Liver (tissue), 9 donors: ENCODE results near the gene BBS7. TPM values are rescaled to one million over a fixed set of nuclear protein-coding genes. Genes with fewer than 3 reads are reported as not detected.

Experiments
- DNase-seq: peaks from one replicate; pipeline ENCODE4 v3.0.0-alpha.2; 2017; ENCODE audit warnings: low spot score
- H3K27ac ChIP-seq, 2 donors: one replicate each; pipeline ENCODE4 v1.7.0; 2013; ENCODE audit warnings: inconsistent platforms in 2 of 2, low read length in 2 of 2, control low read depth in 1 of 2, low read depth in 1 of 2, mild to moderate bottlenecking in 1 of 2
- H3K27me3 ChIP-seq, 4 donors: one replicate each; pipeline versions ENCODE4 v1.6.1 to v1.7.0; 2013; ENCODE audit warnings: low read length in 3 of 4, inconsistent platforms in 1 of 4, mild to moderate bottlenecking in 1 of 4, moderate library complexity in 1 of 4; ENCODE audit not compliant: control insufficient read depth in 4 of 4, insufficient read depth in 4 of 4
- H3K36me3 ChIP-seq, 4 donors: one replicate each; pipeline versions ENCODE4 v1.6.1 to v1.7.0; 2013; ENCODE audit warnings: low read length in 3 of 4, mild to moderate bottlenecking in 3 of 4, low read depth in 1 of 4, moderate library complexity in 1 of 4; ENCODE audit not compliant: control insufficient read depth in 4 of 4, insufficient read depth in 3 of 4
- H3K4me1 ChIP-seq, 4 donors: one replicate each; pipeline versions ENCODE4 v1.6.1 to v1.7.0; 2013; ENCODE audit warnings: low read length in 3 of 4, mild to moderate bottlenecking in 3 of 4, moderate library complexity in 1 of 4; ENCODE audit not compliant: control insufficient read depth in 4 of 4, insufficient read depth in 4 of 4
- H3K4me3 ChIP-seq, 3 donors: one replicate each; pipeline versions ENCODE4 v1.6.1 to v1.7.0; 2013; ENCODE audit warnings: low read length in 3 of 3, control low read depth in 1 of 3, low read depth in 1 of 3, mild to moderate bottlenecking in 1 of 3
- H3K9ac ChIP-seq, 2 donors: one replicate each; pipeline ENCODE4 v1.7.0; 2013; ENCODE audit warnings: low read length in 2 of 2, mild to moderate bottlenecking in 2 of 2, moderate library complexity in 2 of 2, control low read depth in 1 of 2, low read depth in 1 of 2
- H3K9me3 ChIP-seq, 4 donors: one replicate each; pipeline versions ENCODE4 v1.6.1 to v1.7.0; 2013; ENCODE audit warnings: low read length in 3 of 4; ENCODE audit not compliant: control insufficient read depth in 4 of 4
- ATF3 ChIP-seq: IDR thresholded peaks from 2 replicates; pipeline ENCODE4 v1.6.1; 2016; ENCODE audit warnings: antibody characterized with exemption
- CTCF ChIP-seq: fragments of 150-350 bp; IDR thresholded peaks from 2 replicates; pipeline ENCODE4 v1.5.1; 2017; ENCODE audit warnings: improper control_type of control experiment, low read depth, low read length; ENCODE audit not compliant: missing input control
- EGR1 ChIP-seq, 2 donors: IDR thresholded peaks; 2 replicates each; pipeline ENCODE4 v1.6.1; 2016 to 2018; ENCODE audit warnings: antibody characterized with exemption in 2 of 2, low read depth in 2 of 2
- FOXA1 ChIP-seq: IDR thresholded peaks from 2 replicates; pipeline ENCODE4 v1.6.1; 2016; ENCODE audit warnings: antibody characterized with exemption
- FOXA2 ChIP-seq: IDR thresholded peaks from 2 replicates; pipeline ENCODE4 v1.6.1; 2016; ENCODE audit warnings: antibody characterized with exemption
- GABPA ChIP-seq, 2 donors: IDR thresholded peaks in 1 of 2; conservative IDR thresholded peaks in 1 of 2; 2 replicates each; pipeline ENCODE4 v1.6.1; 2016; ENCODE audit warnings: antibody characterized with exemption in 2 of 2, mild to moderate bottlenecking in 1 of 2, moderate library complexity in 1 of 2
- HNF4A ChIP-seq, 2 donors: conservative IDR thresholded peaks; 2 replicates each; pipeline ENCODE4 v1.6.1; 2016; ENCODE audit warnings: antibody characterized with exemption in 2 of 2, mild to moderate bottlenecking in 2 of 2
- HNF4G ChIP-seq: IDR thresholded peaks from 2 replicates; pipeline ENCODE4 v1.6.1; 2016; ENCODE audit warnings: antibody characterized with exemption
- JUND ChIP-seq, 2 donors: IDR thresholded peaks; 2 replicates each; pipeline ENCODE4 v1.6.1; 2016; ENCODE audit warnings: antibody characterized with exemption in 2 of 2
- NR2F2 ChIP-seq: IDR thresholded peaks from 2 replicates; pipeline ENCODE4 v1.6.1; 2016; ENCODE audit warnings: antibody characterized with exemption
- RAD21 ChIP-seq, 2 donors: IDR thresholded peaks; 2 replicates each; pipeline ENCODE4 v1.6.1; 2016; ENCODE audit warnings: antibody characterized with exemption in 2 of 2, mild to moderate bottlenecking in 2 of 2
- REST ChIP-seq: IDR thresholded peaks from 2 replicates; pipeline ENCODE4 v1.6.1; 2016; ENCODE audit warnings: antibody characterized with exemption, mild to moderate bottlenecking
- RXRA ChIP-seq, 2 donors: IDR thresholded peaks; 2 replicates each; pipeline ENCODE4 v1.6.1; 2017 to 2018; ENCODE audit warnings: antibody characterized with exemption in 2 of 2, mild to moderate bottlenecking in 1 of 2
- SP1 ChIP-seq: IDR thresholded peaks from 2 replicates; pipeline ENCODE4 v1.6.1; 2018; ENCODE audit warnings: antibody characterized with exemption, mild to moderate bottlenecking
- TAF1 ChIP-seq: conservative IDR thresholded peaks from 2 replicates; pipeline ENCODE4 v1.6.1; 2016; ENCODE audit warnings: antibody characterized with exemption, mild to moderate bottlenecking
- YY1 ChIP-seq: IDR thresholded peaks from 2 replicates; pipeline ENCODE4 v1.6.1; 2016; ENCODE audit warnings: antibody characterized with exemption, mild to moderate bottlenecking
- ZBTB33 ChIP-seq: IDR thresholded peaks from 2 replicates; pipeline ENCODE4 v1.6.1; 2016; ENCODE audit warnings: antibody characterized with exemption
- WGBS: extraction: QIAGEN DNeasy Blood & Tissue Kit; methylation state at CpG from one replicate; pipeline ENCODE4 v1.1.7; 2013; 5-methylcytosine and 5-hydroxymethylcytosine counted together
- polyA plus RNA-seq, 2 donors: library from polyadenylated mRNA; stranded (reverse) in 1 of 2; unstranded in 1 of 2; fragments of 200-250 nt in 1 of 2; fragments of >200 nt in 1 of 2; fragmentation: Nextera tagmentation in 1 of 2; extraction: Ambion mirVana in 1 of 2; gene quantifications; one replicate each; pipeline versions ENCODE4 v1.2.1 to v1.2.3, GENCODE V29; 2013 to 2015
- total RNA-seq, 2 donors: library from RNA; depleted of rRNA; stranded (reverse); fragments of >200 nt; gene quantifications; one replicate each; pipeline ENCODE4 v1.2.3, GENCODE V29; 2014
- TF ChIP-seq, protein P1 (sequence below): IDR thresholded peaks from 2 replicates; pipeline ENCODE4 v1.6.1; 2016; ENCODE audit warnings: antibody characterized with exemption
- donor health status: healthy.
- donor health status: healthy.
- donor health status: healthy.
- donor health status: healthy.
- donor health status: healthy.

BBS7 gene
- total and polyA plus RNA-seq, 4 donors, result 1.8 to 8.4 (median 3.1) TPM

GRCh38 chr4:121814756-121815155 lies 55.5 kb downstream of the BBS7 start:
- Histone ChIP-seq H3K36me3 (peaks cover 3 to 58% (median 47%) of the 10 kb centered on the region in 4 donors), H3K4me3 (no peak overlapping the region), H3K27me3 (no peaks in the 10 kb centered on the region), H3K9ac (no peak overlapping the region), H3K9me3 (no peaks in the 10 kb centered on the region), H3K27ac (no peak overlapping the region), H3K4me1 (no peaks in the 10 kb centered on the region)
- DNase-seq, result no peak
- 97% methylated on average over 2 of the region's 2 CpGs for WGBS
- TF ChIP-seq NR2F2 (no peak), RXRA (IDR thresholded peaks at IDR 0.05) (no peak), FOXA2 (no peak), ATF3 (no peak), ZBTB33 (no peak), REST (no peak), CTCF (no peak), EGR1 (IDR thresholded peaks at IDR 0.05; ENCODE audit: low read depth in 2 of 2) (no peak), HNF4G (no peak), FOXA1 (no peak), TAF1 (no peak), SP1 (no peak), GABPA (IDR thresholded peaks at IDR 0.05 in 1 of 2, conservative IDR thresholded peaks at IDR 0.05 in 1 of 2) (no peak), JUND (IDR thresholded peaks at IDR 0.05) (no peak), YY1 (no peak), RAD21 (IDR thresholded peaks at IDR 0.05) (no peak), HNF4A (conservative IDR thresholded peaks at IDR 0.05) (no peak)
- TF ChIP-seq, protein P1, sequence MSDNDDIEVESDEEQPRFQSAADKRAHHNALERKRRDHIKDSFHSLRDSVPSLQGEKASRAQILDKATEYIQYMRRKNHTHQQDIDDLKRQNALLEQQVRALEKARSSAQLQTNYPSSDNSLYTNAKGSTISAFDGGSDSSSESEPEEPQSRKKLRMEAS, result no peak
